H1 (cell line): ENCODE data around the gene RHOBTB3. TPM values are rescaled to one million over a fixed set of nuclear protein-coding genes. Genes with fewer than 3 reads are reported as not detected.

Source experiments
- CTCF ChIA-PET: fragments of 300-600 bp; sonication (Branson Sonifier 250); formaldehyde crosslinking; loops from one replicate; lab custom pipeline; 2021; ENCODE audit not compliant: partially characterized antibody; lab: Charles Lee
- POLR2A ChIA-PET: fragments of 300-600 bp; sonication (Branson Sonifier 250); formaldehyde crosslinking; loops from one replicate; lab custom pipeline; 2021; ENCODE audit warnings: inconsistent platforms; ENCODE audit not compliant: partially characterized antibody; lab: Charles Lee
- DNase-seq, 2 experiments: peaks; one replicate each; pipeline versions ENCODE4 v3.0.0 to v3.0.0-alpha.2; 2010 to 2022; ENCODE audit warnings: low spot score in 2 of 2, low read depth in 1 of 2, mixed read lengths in 1 of 2
- FAIRE-seq: peaks from 2 replicates; lab custom pipeline; 2011; peaks lifted over from hg19 to GRCh38; lab: Jason Lieb, UNC
- H2AFZ ChIP-seq: 2 replicates; pipeline ENCODE4 v1.8.1; 2012; ENCODE audit warnings: low read length, inconsistent platforms
- H2AK5ac ChIP-seq: 2 replicates; pipeline ENCODE4 v1.6.1; 2013; ENCODE audit warnings: low read depth, low read length
- H2BK120ac ChIP-seq: replicated peaks from 2 replicates; pipeline ENCODE3; 2013; ENCODE audit warnings: low read depth, low read length, inconsistent platforms
- H2BK12ac ChIP-seq: 2 replicates; pipeline ENCODE4 v1.6.1; 2013; ENCODE audit warnings: low read depth, low read length
- H2BK15ac ChIP-seq: 2 replicates; pipeline ENCODE4 v1.6.1; 2013; ENCODE audit warnings: low read length
- H2BK20ac ChIP-seq: 2 replicates; pipeline ENCODE4 v1.6.1; 2013; ENCODE audit warnings: low read length
- H2BK5ac ChIP-seq: 2 replicates; pipeline ENCODE4 v1.6.1; 2013; ENCODE audit warnings: low read depth, low read length
- H3K14ac ChIP-seq: 2 replicates; pipeline ENCODE4 v1.6.1; 2013; ENCODE audit warnings: inconsistent platforms; ENCODE audit not compliant: insufficient read length
- H3K18ac ChIP-seq: 2 replicates; pipeline ENCODE4 v1.6.1; 2013; ENCODE audit warnings: low read length; ENCODE audit errors: extremely low read depth
- H3K23ac ChIP-seq: 2 replicates; pipeline ENCODE4 v1.6.1; 2013; ENCODE audit warnings: inconsistent platforms; ENCODE audit not compliant: insufficient read length
- H3K23me2 ChIP-seq: 2 replicates; pipeline ENCODE4 v1.6.1; 2013; ENCODE audit warnings: low read depth, low read length
- H3K27ac ChIP-seq: 2 replicates; pipeline ENCODE4 v1.6.1; 2011; ENCODE audit warnings: low read depth, low read length, inconsistent platforms
- H3K27me3 ChIP-seq, 4 experiments: replicated peaks in 1 of 4; 1 replicate in 1 of 4; 2 replicates in 3 of 4; pipeline versions ENCODE4 v1.6.1 to v1.8.1; 2011 to 2013; ENCODE audit warnings: low read length in 3 of 4, mild to moderate bottlenecking in 3 of 4, inconsistent platforms in 2 of 4, mixed read lengths in 2 of 4, moderate library complexity in 1 of 4; ENCODE audit not compliant: control insufficient read depth in 3 of 4, insufficient read depth in 3 of 4; ENCODE audit errors: extremely low read depth in 1 of 4
- H3K36me3 ChIP-seq, 4 experiments: 2 replicates each; pipeline versions ENCODE4 v1.6.1 to v1.8.1; 2011 to 2013; ENCODE audit warnings: mild to moderate bottlenecking in 4 of 4, low read length in 3 of 4, moderate library complexity in 2 of 4, control low read depth in 1 of 4, inconsistent platforms in 1 of 4; ENCODE audit not compliant: insufficient read depth in 4 of 4, control insufficient read depth in 2 of 4
- H3K4ac ChIP-seq: replicated peaks from 2 replicates; pipeline ENCODE3; 2013; ENCODE audit warnings: low read length, low read depth, mixed read lengths, inconsistent platforms; ENCODE audit not compliant: insufficient read length
- H3K4me1 ChIP-seq, 4 experiments: replicated peaks in 1 of 4; 1 replicate in 1 of 4; 2 replicates in 3 of 4; pipeline versions ENCODE4 v1.6.1 to v1.8.1; 2011 to 2013; ENCODE audit warnings: low read length in 3 of 4, inconsistent platforms in 2 of 4, mixed read lengths in 1 of 4; ENCODE audit not compliant: insufficient read depth in 4 of 4, control insufficient read depth in 3 of 4
- H3K4me2 ChIP-seq, 2 experiments: 2 replicates each; pipeline versions ENCODE4 v1.6.1 to v1.8.1; 2011 to 2013; ENCODE audit warnings: low read depth in 2 of 2, low read length in 2 of 2, control low read depth in 1 of 2, inconsistent platforms in 1 of 2, mild to moderate bottlenecking in 1 of 2; ENCODE audit not compliant: insufficient read depth in 1 of 2
- H3K4me3 ChIP-seq, 4 experiments: fragments of 200-600, 300-600 bp in 1 of 4; sonication (generic), shearing (Covaris generic), sonication (Bioruptor Twin) in 1 of 4; 2 replicates each; pipeline versions ENCODE4 v1.5.1 to v1.8.1; 2011 to 2016; ENCODE audit warnings: low read length in 4 of 4, low read depth in 3 of 4, control low read depth in 2 of 4, inconsistent platforms in 2 of 4, mild to moderate bottlenecking in 2 of 4, mixed read lengths in 1 of 4, moderate library complexity in 1 of 4; ENCODE audit not compliant: insufficient read depth in 2 of 4; ENCODE audit errors: extremely low read depth in 1 of 4
- H3K56ac ChIP-seq: replicated peaks from 2 replicates; pipeline ENCODE3; 2013; ENCODE audit warnings: low read depth, mild to moderate bottlenecking, mixed read lengths, low read length, inconsistent platforms; ENCODE audit not compliant: insufficient read length
- H3K79me1 ChIP-seq: 2 replicates; pipeline ENCODE4 v1.6.1; 2013; ENCODE audit warnings: low read depth, low read length, control low read depth
- H3K79me2 ChIP-seq, 2 experiments: 2 replicates each; pipeline versions ENCODE4 v1.6.1 to v1.8.1; 2012 to 2013; ENCODE audit warnings: low read length in 2 of 2, mild to moderate bottlenecking in 2 of 2, inconsistent platforms in 1 of 2; ENCODE audit not compliant: insufficient read depth in 2 of 2, control insufficient read depth in 1 of 2
- H3K9ac ChIP-seq, 4 experiments: replicated peaks in 1 of 4; 1 replicate in 1 of 4; 2 replicates in 3 of 4; pipeline versions ENCODE4 v1.6.1 to v1.8.1; 2011 to 2013; ENCODE audit warnings: low read depth in 3 of 4, low read length in 3 of 4, control low read depth in 2 of 4, mild to moderate bottlenecking in 2 of 4, moderate library complexity in 2 of 4, inconsistent platforms in 1 of 4; ENCODE audit errors: extremely low read depth in 1 of 4
- H3K9me3 ChIP-seq, 2 experiments: 2 replicates each; pipeline versions ENCODE4 v1.6.1 to v1.8.1; 2012 to 2013; ENCODE audit warnings: mild to moderate bottlenecking in 2 of 2, moderate library complexity in 2 of 2, control low read depth in 1 of 2, inconsistent platforms in 1 of 2, low read depth in 1 of 2, low read length in 1 of 2, mixed read lengths in 1 of 2; ENCODE audit not compliant: insufficient read depth in 2 of 2
- H4K20me1 ChIP-seq, 2 experiments: replicated peaks in 1 of 2; 2 replicates each; pipeline versions ENCODE3 to v1.8.1; 2011 to 2013; ENCODE audit warnings: inconsistent platforms in 2 of 2, low read length in 2 of 2, mild to moderate bottlenecking in 1 of 2; ENCODE audit not compliant: insufficient read depth in 2 of 2, control insufficient read depth in 1 of 2
- H4K5ac ChIP-seq: 2 replicates; pipeline ENCODE4 v1.6.1; 2013; ENCODE audit warnings: low read length, low read depth, mixed read lengths, inconsistent platforms; ENCODE audit not compliant: insufficient read length
- H4K8ac ChIP-seq: 2 replicates; pipeline ENCODE4 v1.8.0; 2013; ENCODE audit warnings: mild to moderate bottlenecking, moderate library complexity, low read length, inconsistent platforms; ENCODE audit not compliant: insufficient read depth; ENCODE audit errors: extremely low read depth
- H4K91ac ChIP-seq: replicated peaks from 2 replicates; pipeline ENCODE3; 2013; ENCODE audit warnings: low read length, mixed read lengths, inconsistent platforms; ENCODE audit not compliant: insufficient read length
- ATF3 ChIP-seq: IDR thresholded peaks from 2 replicates; pipeline ENCODE4 v1.6.1; 2011; ENCODE audit warnings: low read depth, mild to moderate bottlenecking, low read length; ENCODE audit not compliant: insufficient read depth
- CHD1 ChIP-seq: IDR thresholded peaks from 2 replicates; pipeline ENCODE4 v1.6.1; 2012; ENCODE audit warnings: low read depth, low read length, improper control_type of control experiment
- CTBP2 ChIP-seq: IDR thresholded peaks from 2 replicates; pipeline ENCODE4 v1.7.0; 2011; ENCODE audit warnings: borderline replicate concordance, mild to moderate bottlenecking, moderate library complexity, mixed read lengths, low read length; ENCODE audit not compliant: insufficient read depth, insufficient read length
- CTCF ChIP-seq, 3 experiments: IDR thresholded peaks; 1 replicate in 2 of 3; 2 replicates in 1 of 3; pipeline versions ENCODE4 v1.5.1 to v1.6.1; 2011; ENCODE audit warnings: low read length in 3 of 3, mild to moderate bottlenecking in 3 of 3, inconsistent platforms in 2 of 3, low read depth in 1 of 3, moderate library complexity in 1 of 3; ENCODE audit not compliant: insufficient read depth in 1 of 3; ENCODE audit errors: control extremely low read depth in 1 of 3
- EZH2 ChIP-seq: fragments of 200-600 bp; sonication (generic); IDR thresholded peaks from 2 replicates; pipeline ENCODE4 v1.7.1; 2012; ENCODE audit warnings: low read depth, mild to moderate bottlenecking, moderate library complexity, low read length, inconsistent platforms; ENCODE audit not compliant: severe bottlenecking
- JUN ChIP-seq: IDR thresholded peaks from 2 replicates; pipeline ENCODE4 v1.6.1; 2011; ENCODE audit warnings: low read depth, mild to moderate bottlenecking, improper control_type of control experiment, low read length
- RAD21 ChIP-seq, 2 experiments: IDR thresholded peaks in 1 of 2; conservative IDR thresholded peaks in 1 of 2; 2 replicates each; pipeline ENCODE4 v1.6.1; 2011; ENCODE audit warnings: low read depth in 2 of 2, low read length in 2 of 2, improper control_type of control experiment in 1 of 2, inconsistent platforms in 1 of 2, mild to moderate bottlenecking in 1 of 2, moderate library complexity in 1 of 2
- RFX5 ChIP-seq: IDR thresholded peaks from 2 replicates; pipeline ENCODE4 v1.6.1; 2011; ENCODE audit warnings: low read depth, low read length, improper control_type of control experiment, borderline replicate concordance
- SIN3A ChIP-seq, 2 experiments: IDR thresholded peaks in 1 of 2; conservative IDR thresholded peaks in 1 of 2; 2 replicates each; pipeline ENCODE4 v1.6.1; 2011 to 2012; ENCODE audit warnings: low read length in 2 of 2, improper control_type of control experiment in 1 of 2, low read depth in 1 of 2, mild to moderate bottlenecking in 1 of 2
- SP1 ChIP-seq: IDR thresholded peaks from 2 replicates; pipeline ENCODE4 v1.6.1; 2011; ENCODE audit warnings: low read depth, low read length
- WGBS, 2 experiments: shearing (Covaris generic) in 1 of 2; methylation state at CpG; one replicate each; pipeline versions ENCODE4 v1.1.6 to v1.1.7; 2013 to 2015; ENCODE audit warnings: low lambda C conversion rate in 2 of 2, mixed read lengths in 2 of 2, inconsistent platforms in 1 of 2, low coverage in 1 of 2, missing lambda C conversion rate in 1 of 2; ENCODE audit not compliant: insufficient replicate concordance in 2 of 2, insufficient coverage in 1 of 2, insufficient read length in 1 of 2; ENCODE audit errors: extremely low coverage in 1 of 2, missing lambda C conversion rate in 1 of 2; 5-methylcytosine and 5-hydroxymethylcytosine counted together
- polyA plus RNA-seq, 7 experiments: library from polyadenylated mRNA; depleted of rRNA in 3 of 7; stranded (reverse) in 5 of 7; unstranded in 2 of 7; fragments of >200 nt in 5 of 7; fragments of 200-250 nt in 2 of 7; gene quantifications; 1 replicate in 5 of 7; 2 replicates in 1 of 7; 4 replicates in 1 of 7; pipeline versions ENCODE4 v1.2.1 to v1.2.3, GENCODE V29; 2011 to 2013; ENCODE audit warnings: missing spikeins in 2 of 7, mixed read lengths in 2 of 7
- total RNA-seq: library from RNA; stranded (reverse); fragmentation: NEBNext Ultra II Directional; extraction: Animal tissue kit (Norgen Biotek cat#: 25700); gene quantifications from 2 replicates; pipeline ENCODE4 v1.2.1, GENCODE V29; 2021

Gene RHOBTB3
- total and polyA plus RNA-seq, 2 of the 8 experiments (the other 6 are each of a cell fraction or from before 2014, with no cell fraction given): 8.2 to 17.5 TPM

GRCh38 chr5:95783661-95784060, 52.5 kb downstream of the RHOBTB3 start:
- CTCF ChIA-PET: interaction anchor here (0.9 to 3.8 kb wide), 8 partner anchors 8 to 76 kb away, joined by 3 to 29 read pairs (median 4); no protein-coding TSS in a partner anchor
- Histone ChIP-seq H4K8ac (no peak overlapping the region), H3K4me1 (no peaks in the 10 kb centered on the region), H3K36me3 (no peaks in the 10 kb centered on the region), H3K23ac (no peak overlapping the region), H3K27ac (no peak overlapping the region), H4K20me1 (no peaks in the 10 kb centered on the region), H3K4me3 (no peak overlapping the region), H2AFZ (no peak overlapping the region), H3K18ac (no peak overlapping the region), H3K4ac (no peak overlapping the region), H3K23me2 (no peaks in the 10 kb centered on the region), H3K9ac (no peak overlapping the region), H4K91ac (no peak overlapping the region), H2BK120ac (no peak overlapping the region), H3K79me2 (no peaks in the 10 kb centered on the region), H3K14ac (no peak overlapping the region), H4K5ac (no peak overlapping the region), H2BK5ac (no peak overlapping the region), H2BK15ac (no peak overlapping the region), H2AK5ac (no peak overlapping the region), H3K9me3 (no peaks in the 10 kb centered on the region), H3K27me3 (peaks cover 0 to 1% (median 0%) of the 10 kb centered on the region in 4 experiments; a peak in 1 of 7 replicates), H3K4me2 (no peak overlapping the region), H3K56ac (no peak overlapping the region), H3K79me1 (no peaks in the 10 kb centered on the region), H2BK20ac (no peak overlapping the region), H2BK12ac (no peak overlapping the region)
- POLR2A ChIA-PET: no interaction called here
- no peak for FAIRE-seq
- WGBS, 2 experiments: 91% methylated on average over 3 of the region's 3 CpGs; no CpG with 5 or more reads in 1 of the 2 experiments
- DNase-seq: no peak
- TF ChIP-seq CTBP2 (no peak), CTCF (IDR thresholded peaks at IDR 0.05; ENCODE audit: control extremely low read depth in 1 of 3, insufficient read depth in 1 of 3, low read depth in 1 of 3, low read length in 3 of 3) (no peak), RAD21 (IDR thresholded peaks at IDR 0.05 in 1 of 2, conservative IDR thresholded peaks at IDR 0.05 in 1 of 2; ENCODE audit: low read depth in 2 of 2, low read length in 2 of 2) (no peak), EZH2 (no peak), ATF3 (no peak), SP1 (no peak), CHD1 (no peak), SIN3A (conservative IDR thresholded peaks at IDR 0.05 in 1 of 2, IDR thresholded peaks at IDR 0.05 in 1 of 2; ENCODE audit: low read depth in 1 of 2, low read length in 2 of 2) (no peak), RFX5 (no peak), JUN (no peak)
